Heart right ventricle (tissue), 16 donors: ENCODE data around the gene ZFR2. TPM values are rescaled to one million over a fixed set of nuclear protein-coding genes. Genes with fewer than 3 reads are reported as not detected.
A peak's percentile ranks its signal among the peaks of the same experiment; 100 is the strongest.

Source experiments
- ATAC-seq, 8 donors: fragments of 200-7000 bp; cut with Tn5 transposase; one replicate each; pipeline ENCODE4 v1.9.1; 2020; ENCODE audit warnings: mild to moderate bottlenecking in 8 of 8, moderate library complexity in 8 of 8, moderate number of reproducible peaks in 1 of 8
- DNase-seq, 2 donors: peaks; one replicate each; pipeline ENCODE4 v3.0.0-alpha.2; 2020
- H3K27ac ChIP-seq, 10 donors: fragments of 200-600 bp; sonication (generic) in 2 of 10; one replicate each; pipeline versions ENCODE4 v1.5.0 to v1.8.0; 2020 to 2022; ENCODE audit warnings: mild to moderate bottlenecking in 3 of 10
- H3K27me3 ChIP-seq, 7 donors: fragments of 200-600 bp; one replicate each; pipeline ENCODE4 v1.8.0; 2021 to 2022; ENCODE audit warnings: mild to moderate bottlenecking in 2 of 7
- H3K36me3 ChIP-seq, 9 donors: fragments of 200-600 bp; sonication (generic) in 1 of 9; one replicate each; pipeline versions ENCODE4 v1.5.0 to v1.8.0; 2020 to 2022; ENCODE audit warnings: mild to moderate bottlenecking in 2 of 9
- H3K4me1 ChIP-seq, 9 donors: fragments of 200-600 bp; sonication (generic) in 1 of 9; one replicate each; pipeline versions ENCODE4 v1.5.0 to v1.8.0; 2020 to 2022; ENCODE audit warnings: mild to moderate bottlenecking in 4 of 9
- H3K4me3 ChIP-seq, 10 donors: fragments of 200-600 bp; sonication (generic) in 2 of 10; one replicate each; pipeline versions ENCODE4 v1.5.0 to v1.8.0; 2020 to 2022; ENCODE audit warnings: mild to moderate bottlenecking in 7 of 10, moderate library complexity in 2 of 10
- H3K9me3 ChIP-seq, 11 donors: fragments of 200-600 bp in 10 of 11; sonication (generic) in 2 of 11; one replicate each; pipeline versions ENCODE4 v1.5.0 to v1.8.0; 2013 to 2022; ENCODE audit warnings: mild to moderate bottlenecking in 2 of 11, control low read depth in 1 of 11, moderate library complexity in 1 of 11
- CTCF ChIP-seq, 9 donors: fragments of 200-600 bp; sonication (generic) in 2 of 9; IDR thresholded peaks; one replicate each; pipeline versions ENCODE4 v1.5.0 to v1.8.0; 2021 to 2022; ENCODE audit warnings: antibody characterized with exemption in 9 of 9, mild to moderate bottlenecking in 5 of 9, moderate library complexity in 1 of 9
- WGBS, 2 donors: extraction: QIAGEN DNeasy Blood & Tissue Kit; methylation state at CpG; one replicate each; pipeline ENCODE4 v1.1.7; 2013; ENCODE audit warnings: inconsistent platforms in 1 of 2; 5-methylcytosine and 5-hydroxymethylcytosine counted together
- intact Hi-C, 10 donors: fragments of 100-400 bp; cut with DNase I; formaldehyde crosslinking; loops; one replicate each; pipeline versions ENCODE4 v1.11.1 to v1.14.2; 2022
- polyA plus RNA-seq, 2 donors: library from polyadenylated mRNA; stranded (reverse); fragments of 200-250 nt; gene quantifications; one replicate each; pipeline ENCODE4 v1.2.3, GENCODE V29; 2013
- total RNA-seq, 10 donors: library from RNA; stranded (reverse); fragmentation: NEBNext Ultra II Directional in 3 of 10; extraction: Animal tissue kit (Norgen Biotek cat#: 25700) in 3 of 10; gene quantifications; one replicate each; pipeline versions ENCODE4 v1.2.1 to v1.2.4, GENCODE V29; 2021 to 2023
- donor health status: Arrhythmogenic right ventricular cardiomyopathy.
- donor health status: ischemic (EF 13 %, LVEDD 7.1; RV severe dilation, severe dysfunction).
- donor health status: healthy with polysubstance abuse.
- donor health status: DM: no; HTN: yes; CAD: no.
- donor health status: DM: no; HTN: no; CAD: no.
- donor health status: ischemic (EF 25% LVEDD 6.9; RV normal size, moderate dysfunction).
- donor health status: ischemic (EF 25% LVEDD 5.7; RV mildly dilated, moderate dysfunction).
- donor health status: healthy.
- donor health status: DM: yes; HTN: yes; CAD: no.
- donor health status: Ischemic cardiomyopathy.
- donor health status: ischemic (EF 35%, LVEDD 5.7; RV mildly dilated, moderate dysfunction).
- donor health status: nonischemic (EF 11% LVEDD 7.7; RV severe dilation, severe dysfunction).
- donor health status: DM: yes; HTN: yes; CAD: no.
- donor health status: PGD.
- donor health status: ischemic (EF 29% LVEDD 5.4; RV normal size, mild dysfunction).
- donor health status: nonischemic (EF 23%, LVEDD 6.1; RV moderate dilation, normal function).

The ZFR2 gene
- total and polyA plus RNA-seq, 12 donors: 0.04 to 0.29 TPM; not detected in 10

- no peak for TF ChIP-seq CTCF (IDR thresholded peaks at IDR 0.05)
- H3K4me3 ChIP-seq: no peak overlapping the region
- H3K36me3 ChIP-seq: no peaks in the 10 kb centered on the region
- WGBS, 2 donors: 84 to 86% methylated on average over 17 of the region's 17 CpGs
- intact Hi-C loops: no loop called here
- H3K9me3 ChIP-seq: no peaks in the 10 kb centered on the region
- H3K27me3 ChIP-seq: peaks cover 0 to 7% (median under 1%) of the 10 kb centered on the region in 7 donors
- H3K27ac ChIP-seq: no peak overlapping the region
- ATAC-seq: no peak
- no peaks in the 10 kb centered on the region for H3K4me1 ChIP-seq
- no peak for DNase-seq
Measured at GRCh38 chr19:3860499-3860898, 8.3 kb downstream of the ZFR2 start.

GRCh38 chr19:3857449-3858003 is 11.3 kb downstream of the ZFR2 start:
- DNase-seq (no peak), ATAC-seq (no peak)
- H3K4me1 ChIP-seq: no peaks in the 10 kb centered on the region
- H3K27me3 ChIP-seq: peaks cover 0 to 3% (median 0%) of the 10 kb centered on the region in 7 donors
- H3K4me3 ChIP-seq: no peak overlapping the region
- intact Hi-C loops: no loop called here
- 90% methylated on average over 12 of the region's 12 CpGs for WGBS, 2 donors
- H3K9me3 ChIP-seq: peaks cover 0 to 9% (median under 1%) of the 10 kb centered on the region in 11 donors
- no peak overlapping the region for H3K27ac ChIP-seq
- no peak for TF ChIP-seq CTCF (IDR thresholded peaks at IDR 0.05)
- H3K36me3 ChIP-seq: no peaks in the 10 kb centered on the region

GRCh38 chr19:3855320-3855719 is 13.5 kb downstream of the ZFR2 start:
- no peak overlapping the region for H3K4me3 ChIP-seq
- no peak for DNase-seq
- ATAC-seq: no peak
- peaks cover 0 to 27% (median 15%) of the 10 kb centered on the region in 11 donors for H3K9me3 ChIP-seq
- no peak for TF ChIP-seq CTCF (IDR thresholded peaks at IDR 0.05)
- 91 to 92% methylated on average over 19 of the region's 19 CpGs for WGBS, 2 donors
- intact Hi-C loops: no loop called here
- H3K36me3 ChIP-seq: no peaks in the 10 kb centered on the region
- no peak overlapping the region for H3K27ac ChIP-seq
- no peaks in the 10 kb centered on the region for H3K27me3 ChIP-seq
- no peaks in the 10 kb centered on the region for H3K4me1 ChIP-seq

DNA sequence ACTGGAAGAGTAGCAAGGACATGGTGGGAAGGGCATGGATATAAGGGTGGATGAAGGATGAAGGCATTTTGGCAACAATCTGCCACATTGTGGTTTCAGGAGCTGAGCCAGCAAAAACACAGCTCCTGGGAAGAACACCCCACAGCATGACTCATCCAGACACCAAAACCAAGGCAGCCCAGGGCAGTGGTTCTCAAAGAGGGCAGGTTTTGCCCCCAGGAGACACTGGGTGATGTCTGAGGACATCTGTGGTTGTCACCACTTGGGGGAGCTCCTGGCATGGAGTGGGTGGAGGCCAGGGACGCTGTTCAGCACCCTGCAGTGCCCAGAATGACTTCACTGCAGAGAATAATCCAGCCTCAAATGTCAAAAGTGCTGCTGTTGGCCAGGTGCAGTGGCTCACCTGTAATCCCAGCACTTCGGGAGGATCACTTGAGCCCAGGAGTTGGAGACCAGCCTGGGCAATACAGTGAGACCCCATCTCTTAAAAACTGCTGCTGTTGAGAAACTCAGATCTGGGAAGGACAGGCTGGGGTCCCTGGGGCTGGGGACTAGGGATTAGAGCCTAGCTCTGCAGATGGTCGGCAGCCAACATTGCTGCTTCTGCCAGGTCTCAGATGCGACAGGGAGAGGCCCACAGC is 16.1 kb downstream of the ZFR2 start:
- ATAC-seq: peak in 2 of 8 donors; percentile 15 to 19
- H3K27ac ChIP-seq: no peak overlapping the region

More for the DNA sequence above, 16.1 kb downstream of the ZFR2 start:
- WGBS, 2 donors: 66 to 73% methylated on average over 4 of the region's 4 CpGs
- H3K36me3 ChIP-seq: no peaks in the 10 kb centered on the region
- peaks cover 0 to 27% (median 15%) of the 10 kb centered on the region in 11 donors for H3K9me3 ChIP-seq
- intact Hi-C loops: no loop called here
- H3K27me3 ChIP-seq: no peaks in the 10 kb centered on the region
- no peak overlapping the region for H3K4me3 ChIP-seq
- H3K4me1 ChIP-seq: no peaks in the 10 kb centered on the region
- peak in 6 of 9 donors; percentile 16 to 42 (median 34) for TF ChIP-seq CTCF (IDR thresholded peaks at IDR 0.05)
- DNase-seq: peak in 1 of 2 donors; percentile 8
